ENCODE data around the gene PTPN23.

DNA sequence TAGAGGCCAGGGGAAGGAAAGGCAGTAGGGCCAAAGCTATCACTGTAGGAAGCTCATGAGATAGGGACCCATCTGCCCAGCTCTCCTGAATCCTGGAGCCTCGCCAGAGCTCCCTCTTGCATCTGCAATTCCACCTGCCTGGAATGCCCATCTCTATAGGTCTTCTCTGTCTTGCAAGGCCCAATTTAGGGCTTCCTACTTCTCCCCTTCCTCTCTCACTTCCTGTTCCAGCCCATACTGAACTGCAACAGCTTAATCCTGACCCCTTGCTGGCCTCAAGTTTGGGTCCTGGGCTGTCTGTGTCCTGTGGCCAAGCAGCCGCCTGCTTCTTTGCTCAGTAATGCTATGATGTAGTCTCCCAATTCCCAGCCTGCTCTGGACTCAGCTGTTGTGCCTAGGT is 3.6 kb upstream of the PTPN23 start:
- TF ChIP-seq CTCF (IDR thresholded peaks at IDR 0.05) = no peak
- no peak for TF ChIP-seq POLR2A (IDR thresholded peaks at IDR 0.05)

Data from lower leg skin (tissue), 3 donors.